Effector CD4-positive, alpha-beta T cell (primary cell): Measurements from ENCODE around the gene RNF103.

ENCODE experiments used
- DNase-seq: peaks from one replicate; pipeline ENCODE4 v3.0.0-alpha.2; 2020

RNF103 gene

GRCh38 chr2:86563650-86564061 lies 60.0 kb downstream of the RNF103 start:
- no peak for DNase-seq

GRCh38 chr2:86562922-86563649 lies 60.6 kb downstream of the RNF103 start, which contains the start of gene CHMP3:
Gene CHMP3 (minus strand): TSS chr2:86563443. CDS start chr2:86563348, 95 bp downstream.
- peak; percentile 93 for DNase-seq

- no peak for DNase-seq
These were observed 61.2 kb downstream of the RNF103 start for GRCh38 chr2:86562485-86562921.

GRCh38 chr2:86557836-86558235 lies 65.8 kb downstream of the RNF103 start:
- DNase-seq, result no peak

- no peak for DNase-seq
These were observed 67.2 kb downstream of the RNF103 start for GRCh38 chr2:86556508-86556907.
